HUES48 (cell line): ENCODE results near the gene MMP2.

Experiments used
- H3K27ac ChIP-seq: one replicate; pipeline ENCODE4 v1.7.0; 2013; ENCODE audit warnings: low read depth, low read length, inconsistent platforms
- H3K27me3 ChIP-seq: 2 replicates; pipeline ENCODE4 v1.6.1; 2013; ENCODE audit warnings: mild to moderate bottlenecking, low read length; ENCODE audit not compliant: control insufficient read depth, insufficient read depth
- H3K36me3 ChIP-seq: 2 replicates; pipeline ENCODE4 v1.6.1; 2013; ENCODE audit warnings: low read length; ENCODE audit not compliant: control insufficient read depth, insufficient read depth
- H3K4me1 ChIP-seq: 2 replicates; pipeline ENCODE4 v1.6.1; 2013; ENCODE audit warnings: mild to moderate bottlenecking, low read length; ENCODE audit not compliant: control insufficient read depth, insufficient read depth
- H3K4me3 ChIP-seq: 2 replicates; pipeline ENCODE4 v1.5.1; 2013; ENCODE audit warnings: mild to moderate bottlenecking, low read depth, low read length
- H3K9ac ChIP-seq: 2 replicates; pipeline ENCODE4 v1.6.1; 2013; ENCODE audit warnings: mild to moderate bottlenecking, low read depth, low read length, moderate library complexity
- H3K9me3 ChIP-seq: 2 replicates; pipeline ENCODE4 v1.6.1; 2013; ENCODE audit warnings: low read length; ENCODE audit not compliant: control insufficient read depth, insufficient read depth

Gene MMP2

DNA sequence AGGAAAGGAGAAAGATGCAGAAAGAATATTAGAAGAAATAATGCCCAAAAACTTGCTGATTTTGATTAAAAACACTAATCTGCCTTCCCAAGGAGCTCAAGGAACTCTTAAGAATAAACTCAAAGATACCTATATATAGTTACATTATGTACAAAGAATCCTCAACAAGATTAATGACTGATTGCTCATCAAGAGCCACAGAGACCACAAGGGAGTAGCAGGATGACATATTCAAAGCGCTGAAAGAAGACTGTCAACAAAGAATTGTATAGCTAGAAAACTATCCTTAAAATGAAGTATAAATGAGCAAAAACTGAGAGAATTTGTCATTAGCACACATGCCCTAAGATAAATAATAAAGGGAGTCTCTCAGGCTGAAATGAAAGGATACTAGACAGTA lies 36.1 kb downstream of the MMP2 start:
- H3K9ac ChIP-seq: no peak overlapping the region
- 0 out of 2 replicates have a peak, but pooled peaks cover under 1% of the 10 kb centered on the region for H3K4me1 ChIP-seq
- no peak overlapping the region for H3K4me3 ChIP-seq
- no peaks in the 10 kb centered on the region for H3K36me3 ChIP-seq
- H3K27ac ChIP-seq: no peak overlapping the region
- H3K9me3 ChIP-seq: peaks cover 17% of the 10 kb centered on the region
- peaks cover 1% of the 10 kb centered on the region; the same call in 1 of the 2 replicates for H3K27me3 ChIP-seq

GRCh38 chr16:55521792-55522191 lies 42.8 kb downstream of the MMP2 start:
- Histone ChIP-seq H3K9ac (no peak overlapping the region), H3K27ac (no peak overlapping the region), H3K4me3 (no peak overlapping the region), H3K36me3 (no peaks in the 10 kb centered on the region), H3K9me3 (peaks cover 12% of the 10 kb centered on the region), H3K4me1 (no peaks in the 10 kb centered on the region; the same call in 1 of the 2 replicates), H3K27me3 (no peaks in the 10 kb centered on the region)

- Histone ChIP-seq H3K27ac (no peak overlapping the region), H3K27me3 (no peaks in the 10 kb centered on the region), H3K9ac (no peak overlapping the region), H3K4me3 (no peak overlapping the region), H3K36me3 (no peaks in the 10 kb centered on the region), H3K4me1 (no peaks in the 10 kb centered on the region; the same call in 1 of the 2 replicates), H3K9me3 (peaks cover 11% of the 10 kb centered on the region)
Observed at GRCh38 chr16:55526441-55526840, 47.4 kb downstream of the MMP2 start.

DNA sequence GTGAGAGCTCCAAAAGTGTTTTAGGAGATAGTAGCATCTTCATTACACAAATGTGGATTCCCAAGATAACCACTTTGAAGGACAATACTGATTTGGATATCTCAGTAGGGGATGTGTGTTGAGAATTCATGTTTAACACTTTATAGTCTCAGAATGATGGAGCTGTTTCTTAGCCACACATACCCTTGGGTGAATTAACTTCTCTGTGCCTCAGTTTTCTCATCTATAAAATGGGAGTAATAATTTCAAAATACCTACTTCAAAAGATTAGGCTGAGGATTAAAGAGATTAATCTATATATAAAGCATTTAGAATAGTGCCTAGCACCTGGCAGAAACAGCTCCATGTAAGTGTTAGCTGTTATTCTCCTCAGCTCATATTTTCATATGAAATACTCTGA lies 48.9 kb downstream of the MMP2 start:
- Histone ChIP-seq H3K9ac (no peak overlapping the region), H3K27ac (no peak overlapping the region), H3K27me3 (no peaks in the 10 kb centered on the region), H3K36me3 (0 out of 2 replicates have a peak, but pooled peaks cover 2% of the 10 kb centered on the region), H3K4me3 (no peak overlapping the region), H3K4me1 (no peaks in the 10 kb centered on the region; the same call in 1 of the 2 replicates), H3K9me3 (no peaks in the 10 kb centered on the region)

- Histone ChIP-seq H3K36me3 (0 out of 2 replicates have a peak, but pooled peaks cover 3% of the 10 kb centered on the region), H3K4me3 (no peak overlapping the region), H3K9ac (no peak overlapping the region), H3K27me3 (no peaks in the 10 kb centered on the region), H3K27ac (no peak overlapping the region), H3K4me1 (no peaks in the 10 kb centered on the region; the same call in 1 of the 2 replicates), H3K9me3 (no peaks in the 10 kb centered on the region)
Observed at GRCh38 chr16:55529018-55529417, 50.0 kb downstream of the MMP2 start.

DNA sequence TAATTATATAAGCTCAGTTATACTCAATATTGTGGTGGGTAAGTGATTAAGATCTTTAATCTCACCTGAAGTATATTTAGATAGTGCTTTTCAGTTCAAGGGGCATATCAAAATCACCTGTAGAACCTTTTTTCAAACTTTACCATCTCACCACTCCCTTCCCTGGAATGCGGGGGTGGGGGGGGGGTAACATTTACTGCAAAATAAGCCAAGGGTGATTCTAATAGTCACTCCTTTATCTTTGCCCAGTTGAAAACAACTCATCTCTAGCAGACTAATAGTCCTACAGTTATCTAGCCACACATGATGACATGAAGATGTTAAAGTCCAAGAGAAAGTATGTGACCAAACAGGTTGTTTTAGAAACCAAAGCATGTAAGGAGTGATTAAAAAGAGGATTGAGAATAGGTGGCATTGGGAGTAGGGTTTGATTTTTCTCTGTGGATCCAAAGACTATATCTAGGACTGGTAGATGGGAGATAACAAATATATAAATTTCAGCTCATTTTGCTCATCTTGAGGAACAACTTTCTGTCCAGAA lies 51.4 kb downstream of the MMP2 start:
- H3K9me3 ChIP-seq: no peaks in the 10 kb centered on the region
- 0 out of 2 replicates have a peak, but pooled peaks cover 3% of the 10 kb centered on the region for H3K36me3 ChIP-seq
- no peaks in the 10 kb centered on the region for H3K27me3 ChIP-seq
- H3K27ac ChIP-seq: no peak overlapping the region
- no peak overlapping the region for H3K4me3 ChIP-seq
- no peaks in the 10 kb centered on the region for H3K4me1 ChIP-seq
- H3K9ac ChIP-seq: no peak overlapping the region

GRCh38 chr16:55532227-55532626 lies 53.2 kb downstream of the MMP2 start:
- Histone ChIP-seq H3K27me3 (no peaks in the 10 kb centered on the region), H3K4me3 (no peak overlapping the region), H3K27ac (no peak overlapping the region), H3K36me3 (0 out of 2 replicates have a peak, but pooled peaks cover 3% of the 10 kb centered on the region), H3K4me1 (no peaks in the 10 kb centered on the region), H3K9me3 (no peaks in the 10 kb centered on the region), H3K9ac (no peak overlapping the region)

DNA sequence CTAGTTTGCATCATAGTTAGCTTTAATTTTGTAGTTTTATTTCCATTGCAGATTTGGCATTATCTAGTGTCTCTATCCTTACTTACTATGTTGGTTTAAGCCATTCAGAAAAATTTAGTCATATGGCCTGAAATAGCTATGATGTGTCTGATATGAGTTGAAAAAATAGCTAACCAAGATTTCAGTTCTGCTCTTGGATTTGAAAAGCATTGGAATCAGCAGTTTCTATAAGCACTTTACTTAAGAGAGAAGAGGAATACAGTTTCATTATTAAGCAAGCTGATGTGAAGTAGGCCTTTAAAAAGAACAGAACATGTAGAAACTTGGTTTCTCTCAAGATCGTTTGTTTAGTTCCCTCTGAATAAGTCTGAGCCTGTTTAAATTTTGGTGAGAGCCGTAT lies 55.8 kb downstream of the MMP2 start:
- Histone ChIP-seq H3K27me3 (no peaks in the 10 kb centered on the region), H3K27ac (no peak overlapping the region), H3K9me3 (no peaks in the 10 kb centered on the region), H3K9ac (no peak overlapping the region), H3K4me1 (peaks cover 7% of the 10 kb centered on the region; the same call in 1 of the 2 replicates), H3K36me3 (0 out of 2 replicates have a peak, but pooled peaks cover 3% of the 10 kb centered on the region), H3K4me3 (no peak overlapping the region)

DNA sequence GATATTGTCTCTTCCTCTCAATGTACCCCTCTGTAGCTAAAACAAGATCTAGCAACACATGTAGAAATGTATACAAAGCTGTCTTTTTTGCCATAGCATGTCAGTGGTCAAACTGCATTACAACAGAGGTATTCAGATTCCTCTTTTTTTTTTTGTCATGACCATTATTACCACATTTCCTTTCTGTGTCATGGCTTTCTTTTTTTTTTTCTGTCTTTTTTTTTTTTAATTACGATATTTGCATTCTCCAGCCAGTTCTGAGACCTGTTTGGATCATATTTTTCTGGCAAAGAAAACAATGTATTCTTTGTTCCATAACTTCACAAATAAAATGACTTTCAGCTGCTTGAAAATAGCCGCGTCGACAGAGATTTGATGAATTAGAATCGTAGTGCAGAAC lies 60.1 kb downstream of the MMP2 start:
- Histone ChIP-seq H3K4me1 (peaks cover 7% of the 10 kb centered on the region; the same call in 1 of the 2 replicates), H3K9ac (no peak overlapping the region), H3K27me3 (no peaks in the 10 kb centered on the region), H3K4me3 (no peak overlapping the region), H3K27ac (no peak overlapping the region), H3K36me3 (no peaks in the 10 kb centered on the region), H3K9me3 (no peaks in the 10 kb centered on the region)

DNA sequence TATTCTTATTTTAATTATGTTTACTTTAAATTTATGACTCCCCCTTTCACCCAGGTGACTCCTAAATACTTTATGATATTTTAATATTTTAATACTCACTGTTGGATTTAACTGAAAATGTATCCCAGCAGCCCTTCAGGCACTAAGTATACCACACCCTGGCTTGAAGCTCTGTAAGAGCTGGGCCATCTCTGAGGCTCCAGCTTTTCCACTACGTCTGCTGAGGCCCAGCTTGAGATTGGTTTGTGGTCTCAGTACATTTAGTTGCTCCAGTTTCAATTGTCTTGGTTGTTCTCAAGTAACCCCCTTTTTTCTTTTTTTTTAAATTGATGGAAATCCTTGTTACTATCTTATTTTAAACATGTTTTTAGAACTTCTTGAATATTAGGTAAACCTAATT lies 60.5 kb downstream of the MMP2 start:
- Histone ChIP-seq H3K36me3 (no peaks in the 10 kb centered on the region), H3K9ac (no peak overlapping the region), H3K4me3 (no peak overlapping the region), H3K27ac (no peak overlapping the region), H3K4me1 (peaks cover 7% of the 10 kb centered on the region; the same call in 1 of the 2 replicates), H3K9me3 (no peaks in the 10 kb centered on the region), H3K27me3 (no peaks in the 10 kb centered on the region)

DNA sequence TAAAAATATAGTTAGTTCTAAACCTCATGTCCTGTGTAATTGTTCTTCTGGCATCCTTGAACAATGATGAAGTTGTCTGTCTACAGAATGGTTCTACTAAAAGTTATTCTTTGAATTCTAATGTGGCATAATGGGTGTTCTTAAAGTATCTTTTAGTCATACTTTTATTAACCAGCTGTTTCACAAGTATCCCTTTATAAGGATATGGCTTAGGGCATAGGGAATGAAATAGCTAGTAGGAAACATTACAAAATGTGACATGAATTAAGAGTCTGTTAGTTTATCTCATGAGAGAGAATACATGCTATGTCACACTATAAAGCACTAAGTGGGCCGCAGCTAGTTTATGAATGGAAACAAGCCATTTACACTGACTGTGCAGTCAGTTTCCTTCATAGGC lies 61.2 kb downstream of the MMP2 start:
- no peak overlapping the region for H3K9ac ChIP-seq
- H3K4me3 ChIP-seq: no peak overlapping the region
- peaks cover 7% of the 10 kb centered on the region; the same call in 1 of the 2 replicates for H3K4me1 ChIP-seq
- H3K27ac ChIP-seq: no peak overlapping the region
- no peaks in the 10 kb centered on the region for H3K9me3 ChIP-seq
- H3K27me3 ChIP-seq: no peaks in the 10 kb centered on the region
- H3K36me3 ChIP-seq: no peaks in the 10 kb centered on the region
